Neural cell (in vitro differentiated cells): ENCODE measurements around the gene TSPAN18. TPM values are rescaled to one million over a fixed set of nuclear protein-coding genes. Genes with fewer than 3 reads are reported as not detected.

Experiments used
- H2AFZ ChIP-seq: fragments of 200-600, 300-800 bp; sonication (generic), shearing (Covaris generic); 2 replicates; pipeline ENCODE4 v1.6.0; 2014; ENCODE audit warnings: low read depth, mild to moderate bottlenecking, antibody characterized with exemption, low read length, moderate library complexity
- H3F3A ChIP-seq: fragments of 200-600 bp; shearing (Covaris generic); 2 replicates; pipeline ENCODE4 v1.6.1; 2016; ENCODE audit warnings: mild to moderate bottlenecking, moderate library complexity, mixed read lengths, antibody characterized with exemption, low read length; ENCODE audit not compliant: insufficient read depth, poor library complexity, severe bottlenecking
- H3K27ac ChIP-seq: fragments of 200-600, 300-800 bp; sonication (generic), shearing (Covaris generic); 2 replicates; pipeline ENCODE4 v1.5.1; 2014; ENCODE audit warnings: mild to moderate bottlenecking, low read length, moderate library complexity
- H3K27me3 ChIP-seq: fragments of 300-800, 200-600 bp; sonication (generic), shearing (Covaris generic); 2 replicates; pipeline ENCODE4 v1.6.0; 2014; ENCODE audit warnings: mild to moderate bottlenecking, low read depth, low read length, moderate library complexity; ENCODE audit not compliant: insufficient read depth
- H3K36me3 ChIP-seq: fragments of 300-800, 200-600 bp; sonication (generic), shearing (Covaris generic); 2 replicates; pipeline ENCODE4 v1.5.1; 2014; ENCODE audit warnings: mild to moderate bottlenecking, antibody characterized with exemption, low read length, moderate library complexity; ENCODE audit not compliant: insufficient read depth
- H3K4me2 ChIP-seq: fragments of 300-800, 200-600 bp; sonication (generic), shearing (Covaris generic); 2 replicates; pipeline ENCODE4 v1.6.0; 2014; ENCODE audit warnings: mild to moderate bottlenecking, low read length
- H3K4me3 ChIP-seq: fragments of 300-800, 200-600 bp; sonication (generic), shearing (Covaris generic); 2 replicates; pipeline ENCODE4 v1.5.1; 2014; ENCODE audit warnings: mild to moderate bottlenecking, low read length, moderate library complexity
- H3K79me2 ChIP-seq: fragments of 200-600 bp; shearing (Covaris generic); replicated peaks from 2 replicates; pipeline ENCODE4 v1.6.0; 2014; ENCODE audit warnings: mild to moderate bottlenecking, low read length, moderate library complexity; ENCODE audit not compliant: insufficient read depth
- H3K9ac ChIP-seq: fragments of 300-800, 200-600 bp; sonication (generic), shearing (Covaris generic); 2 replicates; pipeline ENCODE4 v1.6.1; 2016; ENCODE audit warnings: mild to moderate bottlenecking, low read length, mixed read lengths
- H3K9me2 ChIP-seq: fragments of 200-600 bp; shearing (Covaris generic); 2 replicates; pipeline ENCODE4 v1.6.1; 2016; ENCODE audit warnings: mild to moderate bottlenecking, low read length, mixed read lengths; ENCODE audit not compliant: insufficient read depth
- H3K9me3 ChIP-seq: fragments of 200-600, 300-800 bp; sonication (generic), shearing (Covaris generic); 2 replicates; pipeline ENCODE4 v1.6.1; 2016; ENCODE audit warnings: mild to moderate bottlenecking, mixed run types, low read length, moderate library complexity, mixed read lengths
- H4K20me1 ChIP-seq: fragments of 200-600 bp; shearing (Covaris generic); 2 replicates; pipeline ENCODE4 v1.6.1; 2016; ENCODE audit warnings: mild to moderate bottlenecking, mixed run types; ENCODE audit not compliant: insufficient read depth
- EP300 ChIP-seq: fragments of 450-650 bp; conservative IDR thresholded peaks from 2 replicates; pipeline ENCODE4 v1.6.1; 2014; ENCODE audit warnings: antibody characterized with exemption, mild to moderate bottlenecking, moderate library complexity; ENCODE audit not compliant: poor library complexity, severe bottlenecking
- EZH2 ChIP-seq: fragments of 200-600, 300-800 bp; shearing (Covaris generic), sonication (generic); IDR thresholded peaks from 2 replicates; pipeline ENCODE4 v1.6.1; 2014; ENCODE audit warnings: antibody characterized with exemption, low read length, borderline replicate concordance, mild to moderate bottlenecking; ENCODE audit not compliant: insufficient read depth, poor library complexity, severe bottlenecking
- POLR2AphosphoS5 ChIP-seq: IDR thresholded peaks from 2 replicates; pipeline ENCODE4 v1.6.1; 2012
- REST ChIP-seq: IDR thresholded peaks from 2 replicates; pipeline ENCODE4 v1.6.1; 2012; ENCODE audit warnings: borderline replicate concordance
- SMC3 ChIP-seq: fragments of 450-650 bp; conservative IDR thresholded peaks from 2 replicates; pipeline ENCODE4 v1.6.1; 2014; ENCODE audit warnings: antibody characterized with exemption, mild to moderate bottlenecking, moderate library complexity; ENCODE audit not compliant: poor library complexity
- TAF1 ChIP-seq: IDR thresholded peaks from 2 replicates; pipeline ENCODE4 v1.6.1; 2012; ENCODE audit warnings: low read depth
- polyA plus RNA-seq: library from polyadenylated mRNA; depleted of rRNA; stranded (reverse); fragments of >200 nt; gene quantifications from 2 replicates; pipeline ENCODE4 v1.2.3, GENCODE V29; 2014

TSPAN18 gene
- polyA plus RNA-seq, 1 donor from 2014 or later: 8.4 TPM

DNA sequence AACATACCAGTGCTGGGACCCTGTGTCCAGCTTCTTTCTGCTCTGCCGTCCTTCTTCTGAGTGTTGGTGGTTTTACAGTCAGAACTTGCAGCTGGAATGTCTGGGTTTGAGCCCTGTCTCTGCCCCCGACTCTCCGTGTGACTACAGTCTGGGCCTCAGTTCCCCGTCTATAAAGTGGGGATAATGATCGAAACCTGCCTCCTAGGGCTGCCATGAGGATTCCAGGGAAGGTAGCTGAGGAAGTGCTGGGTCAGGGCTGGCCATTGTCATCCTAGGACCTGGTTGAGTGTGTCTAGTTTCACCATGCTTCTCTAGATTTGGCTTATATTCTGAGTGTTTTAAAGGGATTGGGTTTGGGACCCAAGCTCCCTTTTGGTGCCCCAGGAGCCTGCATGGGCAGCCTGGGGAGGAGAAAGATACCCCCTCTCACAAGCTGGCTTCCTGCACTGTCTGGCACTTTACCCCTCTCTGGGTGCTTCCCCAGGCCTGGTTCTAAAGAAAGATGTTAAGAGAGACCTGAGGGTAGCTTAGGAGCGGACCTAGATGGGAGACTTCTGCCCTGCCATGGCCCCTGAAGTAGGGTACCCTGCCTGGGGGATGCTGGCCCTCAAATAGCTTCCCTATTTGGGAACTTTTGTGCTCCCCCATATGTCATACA, 49.9 kb downstream of the TSPAN18 start:
- Histone ChIP-seq H3K9me2 (no peaks in the 10 kb centered on the region), H4K20me1 (no peaks in the 10 kb centered on the region), H3K27me3 (no peaks in the 10 kb centered on the region), H3K9ac (no peak overlapping the region), H3K4me3 (no peak overlapping the region), H3F3A (peaks cover 5% of the 10 kb centered on the region), H2AFZ (no peak overlapping the region), H3K36me3 (no peaks in the 10 kb centered on the region), H3K79me2 (peaks cover 3% of the 10 kb centered on the region), H3K9me3 (no peaks in the 10 kb centered on the region), H3K4me2 (no peak overlapping the region), H3K27ac (peak overlapping the region; percentile 67)
- no peak for TF ChIP-seq EP300
- TF ChIP-seq REST: no peak
- TF ChIP-seq EZH2: no peak
- no peak for TF ChIP-seq POLR2AphosphoS5
- TF ChIP-seq SMC3: no peak

GRCh38 chr11:44777209-44778194, 50.7 kb downstream of the TSPAN18 start:
- H3K4me2 ChIP-seq: no peak overlapping the region
- H4K20me1 ChIP-seq: no peaks in the 10 kb centered on the region
- H3K27me3 ChIP-seq: no peaks in the 10 kb centered on the region
- no peak overlapping the region for H2AFZ ChIP-seq
- TF ChIP-seq REST (peak; percentile 15), EZH2 (no peak), TAF1 (no peak)
- H3K79me2 ChIP-seq: peaks cover 3% of the 10 kb centered on the region
- peak overlapping the region; percentile 32 for H3K9ac ChIP-seq
- no peaks in the 10 kb centered on the region for H3F3A ChIP-seq
- no peaks in the 10 kb centered on the region for H3K36me3 ChIP-seq
- no peaks in the 10 kb centered on the region for H3K9me3 ChIP-seq
- peak overlapping the region; percentile 67 for H3K27ac ChIP-seq
- no peaks in the 10 kb centered on the region for H3K9me2 ChIP-seq
- H3K4me3 ChIP-seq: no peak overlapping the region
